Measurements from ENCODE around the gene DLG3. TPM values are rescaled to one million over a fixed set of nuclear protein-coding genes. Genes with fewer than 3 reads are reported as not detected.

Gene DLG3
- total and polyA plus RNA-seq, 2 of the 8 experiments (the other 6 are each of a cell fraction or from before 2014, with no cell fraction given), result 29.2 to 63.8 TPM

- H4K20me1 ChIP-seq (replicated peaks in 1 of 2; ENCODE audit: control insufficient read depth in 1 of 2, insufficient read depth in 2 of 2, low read length in 2 of 2), result no peaks in the 10 kb centered on the region
- H4K91ac ChIP-seq (replicated peaks; ENCODE audit: insufficient read length, low read length), result no peak overlapping the region
- FAIRE-seq (no peak), DNase-seq (ENCODE audit: low read depth in 1 of 2, low spot score in 2 of 2) (no peak)
- no peak overlapping the region for H3K18ac ChIP-seq (ENCODE audit: extremely low read depth, low read length)
- no peak overlapping the region for H2BK20ac ChIP-seq (ENCODE audit: low read length)
- H3K79me2 ChIP-seq (ENCODE audit: control insufficient read depth in 1 of 2, insufficient read depth in 2 of 2, low read length in 2 of 2), result no peaks in the 10 kb centered on the region
- TF ChIP-seq SIX5 (IDR thresholded peaks at IDR 0.05; ENCODE audit: low read depth, low read length) (no peak), ASH2L (IDR thresholded peaks at IDR 0.05; ENCODE audit: low read length) (no peak), NANOG (IDR thresholded peaks at IDR 0.05; ENCODE audit: insufficient read depth, low read depth, low read length, poor library complexity, severe bottlenecking) (no peak), POU5F1 (IDR thresholded peaks at IDR 0.05; ENCODE audit: low read depth, low read length) (no peak), MAFK (IDR thresholded peaks at IDR 0.05; ENCODE audit: low read depth, low read length) (no peak), HDAC6 (IDR thresholded peaks at IDR 0.05; ENCODE audit: low read depth, low read length) (no peak)
- no peaks in the 10 kb centered on the region for H3K23me2 ChIP-seq (ENCODE audit: low read depth, low read length)
- no peak overlapping the region for H3K23ac ChIP-seq (ENCODE audit: insufficient read length)
- H3K4me3 ChIP-seq (ENCODE audit: extremely low read depth in 1 of 4, insufficient read depth in 2 of 4, low read depth in 3 of 4, low read length in 4 of 4), result no peak overlapping the region
- H3K9me3 ChIP-seq (ENCODE audit: insufficient read depth in 2 of 2, low read depth in 1 of 2, low read length in 1 of 2), result no peaks in the 10 kb centered on the region
- no peak overlapping the region for H4K5ac ChIP-seq (ENCODE audit: insufficient read length, low read depth, low read length)
- no peak overlapping the region for H3K14ac ChIP-seq (ENCODE audit: insufficient read length)
- H3K4ac ChIP-seq (replicated peaks; ENCODE audit: insufficient read length, low read depth, low read length), result no peak overlapping the region
- no peak overlapping the region for H4K8ac ChIP-seq (ENCODE audit: extremely low read depth, insufficient read depth, low read length)
- H3K56ac ChIP-seq (replicated peaks; ENCODE audit: insufficient read length, low read depth, low read length), result no peak overlapping the region
- H3K36me3 ChIP-seq (ENCODE audit: control insufficient read depth in 2 of 4, insufficient read depth in 4 of 4, low read length in 3 of 4), result no peaks in the 10 kb centered on the region
- no peaks in the 10 kb centered on the region for H3K79me1 ChIP-seq (ENCODE audit: low read depth, low read length)
- no peak overlapping the region for H3K4me2 ChIP-seq (ENCODE audit: insufficient read depth in 1 of 2, low read depth in 2 of 2, low read length in 2 of 2)
- H2BK15ac ChIP-seq (ENCODE audit: low read length), result no peak overlapping the region
- ChIA-PET CTCF (ENCODE audit: partially characterized antibody) (no interaction called here), POLR2A (ENCODE audit: partially characterized antibody) (no interaction called here)
- no peak overlapping the region for H2BK12ac ChIP-seq (ENCODE audit: low read depth, low read length)
- H2AK5ac ChIP-seq (ENCODE audit: low read depth, low read length), result no peak overlapping the region
- no peaks in the 10 kb centered on the region for H3K27me3 ChIP-seq (replicated peaks in 1 of 4; ENCODE audit: control insufficient read depth in 3 of 4, extremely low read depth in 1 of 4, insufficient read depth in 3 of 4, low read length in 3 of 4)
- no peak overlapping the region for H3K9ac ChIP-seq (replicated peaks in 1 of 4; ENCODE audit: extremely low read depth in 1 of 4, low read depth in 3 of 4, low read length in 3 of 4)
- H2BK120ac ChIP-seq (replicated peaks; ENCODE audit: low read depth, low read length), result no peak overlapping the region
- no peaks in the 10 kb centered on the region for H3K4me1 ChIP-seq (replicated peaks in 1 of 4; ENCODE audit: control insufficient read depth in 3 of 4, insufficient read depth in 4 of 4, low read length in 3 of 4)
- no peak overlapping the region for H2AFZ ChIP-seq (ENCODE audit: low read length)
- H3K27ac ChIP-seq (ENCODE audit: low read depth, low read length), result no peak overlapping the region
- H2BK5ac ChIP-seq (ENCODE audit: low read depth, low read length), result no peak overlapping the region
- WGBS, 2 experiments (ENCODE audit: extremely low coverage in 1 of 2, insufficient coverage in 1 of 2, insufficient read length in 1 of 2, insufficient replicate concordance in 2 of 2, low coverage in 1 of 2, low lambda C conversion rate in 2 of 2, missing lambda C conversion rate in 1 of 2), result 100% methylated on average over 1 of the region's 1 CpG; no CpG with 5 or more reads in 1 of the 2 experiments
Observed at GRCh38 chrX:70535198-70535597, 90.6 kb downstream of the DLG3 start.
